Trophoblast cell (in vitro differentiated cells and primary cell): ENCODE data around the gene OR2T29.

Experiments
- DNase-seq, 2 donors: peaks; one replicate each; pipeline ENCODE4 v3.0.0-alpha.2; 2016
- H2AFZ ChIP-seq: 2 replicates; pipeline ENCODE4 v1.6.1; 2013; ENCODE audit warnings: low read length, moderate library complexity, mild to moderate bottlenecking; ENCODE audit not compliant: insufficient read depth, poor library complexity
- H2AK5ac ChIP-seq: 2 replicates; pipeline ENCODE4 v1.6.1; 2013; ENCODE audit warnings: mild to moderate bottlenecking, low read length
- H2BK120ac ChIP-seq: 2 replicates; pipeline ENCODE4 v1.6.1; 2013; ENCODE audit warnings: low read length, mild to moderate bottlenecking, moderate library complexity; ENCODE audit not compliant: insufficient read depth, poor library complexity
- H2BK12ac ChIP-seq: 2 replicates; pipeline ENCODE4 v1.6.1; 2013; ENCODE audit warnings: mild to moderate bottlenecking, low read length, moderate library complexity
- H2BK5ac ChIP-seq: 2 replicates; pipeline ENCODE4 v1.6.1; 2013; ENCODE audit warnings: low read length, low read depth, moderate library complexity, mild to moderate bottlenecking; ENCODE audit not compliant: poor library complexity
- H3K14ac ChIP-seq: 2 replicates; pipeline ENCODE4 v1.6.1; 2013; ENCODE audit warnings: mild to moderate bottlenecking, low read length
- H3K18ac ChIP-seq: 2 replicates; pipeline ENCODE4 v1.6.1; 2013; ENCODE audit warnings: mild to moderate bottlenecking, low read length
- H3K23ac ChIP-seq: 2 replicates; pipeline ENCODE4 v1.6.1; 2013; ENCODE audit warnings: low read length
- H3K27ac ChIP-seq: 2 replicates; pipeline ENCODE4 v1.5.1; 2013; ENCODE audit warnings: low read depth, mild to moderate bottlenecking, inconsistent platforms, low read length, moderate library complexity
- H3K27me3 ChIP-seq: 2 replicates; pipeline ENCODE4 v1.6.1; 2013; ENCODE audit warnings: inconsistent platforms, mild to moderate bottlenecking, low read length, moderate library complexity; ENCODE audit not compliant: insufficient read depth
- H3K36me3 ChIP-seq, 2 experiments: 1 replicate in 1 of 2; 2 replicates in 1 of 2; pipeline ENCODE4 v1.6.1; 2013; ENCODE audit warnings: low read length in 2 of 2, mild to moderate bottlenecking in 2 of 2, moderate library complexity in 1 of 2; ENCODE audit not compliant: insufficient read depth in 2 of 2, control insufficient read depth in 1 of 2
- H3K4ac ChIP-seq: 2 replicates; pipeline ENCODE4 v1.6.1; 2013; ENCODE audit warnings: low read depth, mild to moderate bottlenecking, low read length, moderate library complexity
- H3K4me1 ChIP-seq, 2 experiments: 1 replicate in 1 of 2; 2 replicates in 1 of 2; pipeline ENCODE4 v1.6.1; 2013; ENCODE audit warnings: low read length in 2 of 2, mild to moderate bottlenecking in 2 of 2, moderate library complexity in 1 of 2; ENCODE audit not compliant: insufficient read depth in 2 of 2, control insufficient read depth in 1 of 2
- H3K4me2 ChIP-seq: 2 replicates; pipeline ENCODE4 v1.6.1; 2013; ENCODE audit warnings: inconsistent platforms, mild to moderate bottlenecking, low read length, moderate library complexity
- H3K4me3 ChIP-seq: 2 replicates; pipeline ENCODE4 v1.5.1; 2013; ENCODE audit warnings: mild to moderate bottlenecking, low read depth, low read length, inconsistent platforms
- H3K79me1 ChIP-seq: one replicate; pipeline ENCODE4 v1.6.1; 2013; ENCODE audit warnings: low read length
- H3K79me2 ChIP-seq: 2 replicates; pipeline ENCODE4 v1.6.1; 2013; ENCODE audit warnings: low read length, mild to moderate bottlenecking; ENCODE audit not compliant: control insufficient read depth, insufficient read depth, poor library complexity
- H3K9ac ChIP-seq: 2 replicates; pipeline ENCODE4 v1.6.1; 2013; ENCODE audit warnings: mild to moderate bottlenecking, low read length
- H3K9me3 ChIP-seq: 2 replicates; pipeline ENCODE4 v1.6.1; 2013; ENCODE audit warnings: low read depth, mild to moderate bottlenecking, control low read depth, inconsistent platforms, low read length; ENCODE audit not compliant: insufficient read depth
- H4K12ac ChIP-seq: 2 replicates; pipeline ENCODE4 v1.6.1; 2013; ENCODE audit warnings: low read depth, mild to moderate bottlenecking, low read length, moderate library complexity
- H4K8ac ChIP-seq: 2 replicates; pipeline ENCODE4 v1.6.1; 2013; ENCODE audit warnings: low read depth, mild to moderate bottlenecking, low read length, moderate library complexity
- H4K91ac ChIP-seq: one replicate; pipeline ENCODE4 v1.6.1; 2013; ENCODE audit warnings: low read depth, mild to moderate bottlenecking, low read length, moderate library complexity
- WGBS: extraction: QIAGEN DNeasy Blood & Tissue Kit; methylation state at CpG from one replicate; pipeline ENCODE4 v1.1.7; 2013; ENCODE audit warnings: missing lambda C conversion rate; ENCODE audit not compliant: insufficient read length, insufficient coverage; ENCODE audit errors: extremely low coverage; 5-methylcytosine and 5-hydroxymethylcytosine counted together

OR2T29 gene

GRCh38 chr1:248590055-248590454, 27.5 kb upstream of the OR2T29 start:
- Histone ChIP-seq H2BK12ac (no peak overlapping the region), H4K91ac (no peak overlapping the region)

GRCh38 chr1:248589334-248589733, 26.8 kb upstream of the OR2T29 start:
- Histone ChIP-seq H3K36me3 (no peaks in the 10 kb centered on the region), H3K9me3 (peaks cover 11% of the 10 kb centered on the region), H3K9ac (no peak overlapping the region), H3K4me2 (no peak overlapping the region), H3K23ac (no peak overlapping the region), H3K79me2 (no peaks in the 10 kb centered on the region), H2AFZ (no peak overlapping the region), H3K79me1 (no peaks in the 10 kb centered on the region), H2BK120ac (no peak overlapping the region), H3K14ac (no peak overlapping the region), H3K4me3 (no peak overlapping the region), H2BK12ac (no peak overlapping the region), H4K91ac (no peak overlapping the region), H4K12ac (no peak overlapping the region), H3K27ac (no peak overlapping the region), H3K4me1 (no peaks in the 10 kb centered on the region), H3K4ac (no peak overlapping the region), H3K27me3 (no peaks in the 10 kb centered on the region), H3K18ac (no peak overlapping the region), H2BK5ac (no peak overlapping the region), H4K8ac (no peak overlapping the region), H2AK5ac (no peak overlapping the region)
- WGBS: no CpG with 5 or more reads among the region's 3 CpGs
- no peak for DNase-seq

More at GRCh38 chr1:248590055-248590454, 27.5 kb upstream of the OR2T29 start:
- H3K79me2 ChIP-seq: no peaks in the 10 kb centered on the region
- no peaks in the 10 kb centered on the region for H3K27me3 ChIP-seq
- no peak overlapping the region for H2AFZ ChIP-seq
- no peak overlapping the region for H3K9ac ChIP-seq
- H2AK5ac ChIP-seq: no peak overlapping the region
- H3K23ac ChIP-seq: no peak overlapping the region
- no peak overlapping the region for H3K4ac ChIP-seq
- no peak overlapping the region for H3K4me2 ChIP-seq
- no peaks in the 10 kb centered on the region for H3K79me1 ChIP-seq
- H3K14ac ChIP-seq: no peak overlapping the region
- DNase-seq: no peak
- peaks cover 11% of the 10 kb centered on the region for H3K9me3 ChIP-seq
- H2BK5ac ChIP-seq: no peak overlapping the region
- no peak overlapping the region for H3K18ac ChIP-seq
- no peak overlapping the region for H3K27ac ChIP-seq
- no peak overlapping the region for H3K4me3 ChIP-seq
- H3K4me1 ChIP-seq: no peaks in the 10 kb centered on the region
- WGBS: no CpG with 5 or more reads among the region's 17 CpGs
- no peak overlapping the region for H2BK120ac ChIP-seq
- no peak overlapping the region for H4K8ac ChIP-seq
- H4K12ac ChIP-seq: no peak overlapping the region
- H3K36me3 ChIP-seq: no peaks in the 10 kb centered on the region

GRCh38 chr1:248585266-248585665, 22.7 kb upstream of the OR2T29 start:
- H2BK5ac ChIP-seq: no peak overlapping the region
- no peak overlapping the region for H4K91ac ChIP-seq
- H2AK5ac ChIP-seq: no peak overlapping the region
- H3K9me3 ChIP-seq: peaks cover 3% of the 10 kb centered on the region
- H3K4me1 ChIP-seq: no peaks in the 10 kb centered on the region
- H3K23ac ChIP-seq: no peak overlapping the region
- no peak overlapping the region for H2AFZ ChIP-seq
- H3K4me3 ChIP-seq: no peak overlapping the region
- H3K79me2 ChIP-seq: no peaks in the 10 kb centered on the region
- H3K27me3 ChIP-seq: no peaks in the 10 kb centered on the region
- no peak overlapping the region for H3K9ac ChIP-seq
- H3K36me3 ChIP-seq: no peaks in the 10 kb centered on the region
- no CpG with 5 or more reads among the region's 3 CpGs for WGBS
- no peak overlapping the region for H3K4me2 ChIP-seq
- H3K14ac ChIP-seq: no peak overlapping the region
- no peak overlapping the region for H2BK120ac ChIP-seq
- no peak overlapping the region for H3K4ac ChIP-seq
- H2BK12ac ChIP-seq: no peak overlapping the region
- no peaks in the 10 kb centered on the region for H3K79me1 ChIP-seq
- H4K12ac ChIP-seq: no peak overlapping the region
- H3K18ac ChIP-seq: no peak overlapping the region
- DNase-seq: no peak
- no peak overlapping the region for H4K8ac ChIP-seq
- H3K27ac ChIP-seq: no peak overlapping the region

GRCh38 chr1:248576260-248576980, 13.8 kb upstream of the OR2T29 start:
- no CpG with 5 or more reads among the region's 9 CpGs for WGBS
- H4K12ac ChIP-seq: no peak overlapping the region

More at GRCh38 chr1:248576260-248576980, 13.8 kb upstream of the OR2T29 start:
- Histone ChIP-seq H3K23ac (no peak overlapping the region), H2BK12ac (no peak overlapping the region), H3K27ac (no peak overlapping the region), H3K9me3 (peaks cover 3% of the 10 kb centered on the region), H3K9ac (no peak overlapping the region), H2BK120ac (no peak overlapping the region), H4K91ac (no peak overlapping the region), H3K14ac (no peak overlapping the region), H3K4me1 (no peaks in the 10 kb centered on the region), H3K27me3 (no peaks in the 10 kb centered on the region), H2AK5ac (no peak overlapping the region), H2BK5ac (no peak overlapping the region), H4K8ac (no peak overlapping the region), H2AFZ (no peak overlapping the region), H3K79me2 (no peaks in the 10 kb centered on the region), H3K79me1 (no peaks in the 10 kb centered on the region), H3K4ac (no peak overlapping the region), H3K4me3 (no peak overlapping the region), H3K4me2 (no peak overlapping the region), H3K36me3 (no peaks in the 10 kb centered on the region), H3K18ac (no peak overlapping the region)
- no peak for DNase-seq
